Measurements from ENCODE around the gene CMIP.
A peak's percentile ranks its signal among the peaks of the same experiment; 100 is the strongest.
"Not testable (repeated sequence)": the region's sequence is repeated elsewhere in the genome, so short reads cannot be mapped to it uniquely, and the experiment has no call there.

The CMIP gene

GRCh38 chr16:81572386-81573144 lies 128.0 kb downstream of the CMIP start:
- no peak for DNase-seq

DNA sequence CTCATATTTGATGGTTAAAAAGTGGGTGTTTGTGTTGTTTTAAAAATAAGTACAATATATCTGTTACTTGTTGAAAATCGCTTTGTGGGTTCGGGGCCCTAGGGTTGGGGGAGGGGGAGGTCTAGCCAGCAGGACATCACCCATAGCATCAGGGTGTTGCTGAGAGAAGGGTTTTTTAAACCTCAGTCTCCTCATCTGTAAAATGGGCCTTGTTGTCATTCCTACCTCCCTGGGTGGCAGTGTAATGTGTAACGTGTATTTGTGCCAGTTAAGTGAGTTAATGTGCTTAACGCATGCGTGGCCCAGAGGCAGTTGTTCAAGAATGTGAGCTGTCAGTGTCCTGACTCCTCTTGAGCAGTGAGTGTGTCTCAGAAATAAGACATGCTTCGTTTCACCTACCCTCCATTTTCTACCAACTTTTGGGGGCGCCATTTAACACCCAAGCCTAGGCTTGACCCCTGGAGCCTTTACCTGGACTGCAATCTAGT lies 129.0 kb downstream of the CMIP start:
- no peak for DNase-seq

GRCh38 chr16:81574168-81574567 lies 129.6 kb downstream of the CMIP start:
- DNase-seq, result no peak

DNA sequence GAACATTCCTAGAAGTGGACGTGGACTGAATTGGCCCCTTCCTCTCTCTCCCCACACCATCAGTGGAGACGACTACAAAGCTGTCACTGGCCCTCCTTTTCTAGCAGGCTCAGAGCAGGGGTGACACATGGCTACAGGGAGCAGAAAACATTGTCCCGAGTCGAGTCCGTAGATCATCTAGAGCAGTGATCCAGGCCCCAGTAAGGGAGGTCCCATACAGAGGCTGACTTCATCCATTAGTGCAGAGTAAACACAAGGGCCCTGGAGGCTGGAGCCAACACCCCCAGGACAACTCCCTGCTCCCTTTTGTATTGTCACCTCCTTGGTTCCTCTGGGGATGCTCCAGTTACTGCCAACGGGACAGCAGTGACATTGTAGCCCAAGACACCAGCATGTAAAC lies 130.7 kb downstream of the CMIP start:
- no peak for DNase-seq

DNA sequence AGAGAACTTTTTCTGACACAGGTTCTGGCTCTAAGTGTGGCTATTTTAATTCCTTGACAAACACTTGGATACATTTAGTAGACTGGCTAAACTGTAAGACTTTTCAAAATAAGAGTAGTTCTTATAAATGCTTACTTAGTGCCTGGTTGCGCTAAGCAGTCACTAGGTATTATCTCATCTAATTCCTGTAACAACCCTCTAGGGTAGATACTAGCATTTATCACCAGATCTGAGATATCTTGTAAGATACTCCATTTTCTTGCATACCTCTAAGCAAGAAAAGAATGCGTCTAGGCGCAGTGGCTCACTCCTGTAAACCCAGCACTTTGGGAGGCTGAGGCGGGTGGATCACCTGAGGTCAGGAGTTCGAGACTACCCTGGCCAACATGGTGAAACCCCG lies 131.2 kb downstream of the CMIP start:
- DNase-seq, result no peak

DNA sequence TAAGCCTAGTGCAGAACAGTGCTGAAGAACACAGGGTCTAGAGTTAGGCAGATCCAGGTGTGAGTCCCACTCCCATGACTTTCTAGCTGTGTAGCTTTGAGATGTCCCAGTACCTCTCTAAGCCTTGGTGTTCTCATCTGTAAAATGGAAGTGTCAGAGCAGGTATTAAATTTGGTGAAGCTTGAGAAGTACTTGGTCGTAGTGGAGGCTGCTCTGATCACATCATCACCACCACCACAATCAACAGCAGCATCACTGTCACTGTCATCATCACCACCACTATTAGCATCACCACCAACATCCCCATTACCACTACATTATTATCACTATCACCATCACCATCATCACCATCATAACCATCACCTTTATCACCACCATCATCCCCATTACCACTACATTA lies 132.1 kb downstream of the CMIP start:
- DNase-seq, result no peak

DNA sequence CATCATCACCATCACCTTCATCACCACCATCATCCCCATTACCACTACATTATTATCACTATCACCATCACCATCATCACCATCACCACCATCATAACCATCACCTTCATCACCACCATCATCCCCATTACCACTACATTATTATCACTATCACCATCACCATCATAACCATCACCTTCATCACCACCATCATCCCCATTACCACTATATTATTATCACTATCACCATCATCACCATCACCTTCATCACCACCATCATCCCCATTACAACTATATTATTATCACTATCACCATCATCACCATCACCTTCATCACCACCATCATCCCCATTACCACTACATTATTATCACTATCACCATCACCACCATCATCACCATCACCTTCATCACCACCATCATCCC lies 132.7 kb downstream of the CMIP start:
- DNase-seq, result not testable (repeated sequence)

DNA sequence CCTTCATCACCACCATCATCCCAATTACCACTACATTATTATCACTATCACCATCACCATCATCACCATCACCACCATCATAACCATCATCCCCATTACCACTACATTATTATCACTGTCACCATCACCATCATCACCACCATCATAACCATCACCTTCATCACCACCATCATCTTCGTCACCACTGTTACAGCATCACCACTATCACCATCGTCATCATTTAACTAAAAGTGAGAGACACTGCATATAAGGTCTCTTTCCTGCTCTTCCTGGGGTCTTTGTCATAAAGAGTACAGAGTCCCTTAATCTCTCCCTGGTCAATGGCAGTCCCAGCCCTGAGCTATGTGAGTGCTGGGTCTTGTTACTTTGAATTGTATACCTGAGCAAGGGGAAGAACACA lies 133.5 kb downstream of the CMIP start:
- no peak for DNase-seq

DNA sequence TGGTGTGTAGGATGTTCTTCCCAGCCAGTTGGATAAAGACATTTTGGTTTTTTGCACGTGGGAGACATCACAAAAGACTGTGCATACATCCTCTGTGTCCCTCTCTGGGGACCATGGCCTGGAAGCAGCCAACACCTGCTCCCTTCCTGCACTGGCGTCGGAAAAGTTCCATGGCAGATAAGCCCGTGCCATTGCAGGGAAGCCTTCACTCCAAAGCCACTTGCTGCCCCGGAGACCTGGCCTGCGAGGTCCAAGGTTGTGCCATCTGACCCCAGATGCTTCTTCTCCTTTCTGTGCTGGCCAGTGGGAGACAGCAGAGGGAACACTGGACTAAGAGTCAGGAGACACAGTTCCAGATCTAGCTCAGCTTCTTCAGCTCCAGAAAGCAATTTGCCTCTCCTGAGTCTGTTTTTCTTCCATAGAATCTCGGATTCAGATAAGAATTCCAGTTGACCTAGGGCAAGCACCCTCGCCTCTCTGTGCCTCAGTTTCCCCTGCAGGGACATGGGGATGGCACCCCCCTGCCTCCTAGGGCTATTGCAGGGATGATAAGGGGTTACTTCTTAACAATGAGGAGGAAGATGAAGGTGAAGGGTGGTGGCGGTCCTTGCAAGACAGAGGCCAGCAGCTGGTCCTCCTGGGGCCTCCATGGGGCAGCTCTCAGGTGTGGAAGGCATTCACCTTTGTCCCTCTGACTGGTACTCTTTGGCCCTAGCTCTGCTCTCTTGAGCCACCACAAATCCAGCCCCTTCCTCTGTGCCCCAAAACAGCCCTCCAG lies 134.2 kb downstream of the CMIP start:
- peak; percentile 28 for DNase-seq

DNA sequence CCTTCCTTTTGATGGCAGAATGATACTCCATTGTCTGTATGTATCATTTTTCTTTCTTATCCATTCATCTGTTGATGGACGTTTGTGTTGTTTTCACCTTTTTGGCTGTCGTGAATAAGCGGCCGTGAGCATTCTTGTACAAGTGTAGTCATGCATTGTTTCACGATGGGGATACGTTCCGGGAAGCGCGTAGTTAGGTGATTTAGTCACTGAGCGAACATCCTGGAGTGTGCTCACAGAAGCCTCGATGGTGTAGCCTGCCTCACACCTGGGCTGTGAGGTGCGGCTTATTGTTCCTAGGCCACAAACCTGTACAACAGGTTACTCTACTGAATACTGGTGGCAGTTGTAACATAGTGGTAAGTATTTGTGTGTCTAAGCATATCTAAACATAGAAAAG lies 136.5 kb downstream of the CMIP start:
- no peak for DNase-seq

- DNase-seq, result no peak
Observed at GRCh38 chr16:81582655-81583441, 138.2 kb downstream of the CMIP start.

GRCh38 chr16:81583893-81584631 lies 139.5 kb downstream of the CMIP start:
- no peak for DNase-seq

- DNase-seq, result peak; percentile 7
Observed at GRCh38 chr16:81585785-81586184, 141.2 kb downstream of the CMIP start.

- no peak for DNase-seq
Observed at GRCh38 chr16:81586417-81586816, 141.8 kb downstream of the CMIP start.

- no peak for DNase-seq
Observed at GRCh38 chr16:81586977-81587625, 142.5 kb downstream of the CMIP start.

- no peak for DNase-seq
Observed at GRCh38 chr16:81587626-81588160, 143.1 kb downstream of the CMIP start.

GRCh38 chr16:81588326-81589081 lies 143.9 kb downstream of the CMIP start:
- DNase-seq, result no peak

DNA sequence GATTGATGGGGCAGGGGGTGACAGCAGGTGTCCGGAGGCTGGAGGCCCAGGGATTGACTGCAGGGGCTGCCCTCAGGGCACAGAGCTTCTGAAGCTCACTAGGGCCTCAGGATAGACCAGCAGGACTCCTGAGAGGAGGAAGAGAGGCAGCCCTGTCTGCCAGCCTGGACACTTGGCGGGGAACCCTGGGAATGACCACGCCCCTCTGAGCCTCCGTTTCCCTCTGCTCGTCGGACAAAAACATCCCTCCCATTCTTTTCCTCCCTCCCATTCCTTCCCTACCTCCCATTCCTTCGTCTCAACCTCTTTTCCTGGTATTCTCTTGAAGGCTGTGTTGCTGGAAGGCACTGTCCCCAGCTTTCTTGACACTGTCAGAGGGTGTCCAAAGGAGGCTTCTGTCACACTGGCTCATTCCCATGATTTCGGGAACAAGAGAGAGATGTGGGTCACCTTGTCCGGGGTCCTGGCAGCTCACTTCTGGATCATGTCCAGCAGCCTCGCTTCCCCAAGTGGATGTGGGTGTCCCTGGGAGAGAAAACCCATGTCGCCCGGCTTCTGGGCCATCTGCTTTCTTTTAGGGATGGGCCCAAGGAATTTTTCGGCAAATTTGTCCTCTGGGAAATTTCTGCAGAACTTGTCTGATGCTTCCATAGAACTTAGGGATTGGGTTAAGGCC lies 145.5 kb downstream of the CMIP start:
- DNase-seq, result no peak

DNA sequence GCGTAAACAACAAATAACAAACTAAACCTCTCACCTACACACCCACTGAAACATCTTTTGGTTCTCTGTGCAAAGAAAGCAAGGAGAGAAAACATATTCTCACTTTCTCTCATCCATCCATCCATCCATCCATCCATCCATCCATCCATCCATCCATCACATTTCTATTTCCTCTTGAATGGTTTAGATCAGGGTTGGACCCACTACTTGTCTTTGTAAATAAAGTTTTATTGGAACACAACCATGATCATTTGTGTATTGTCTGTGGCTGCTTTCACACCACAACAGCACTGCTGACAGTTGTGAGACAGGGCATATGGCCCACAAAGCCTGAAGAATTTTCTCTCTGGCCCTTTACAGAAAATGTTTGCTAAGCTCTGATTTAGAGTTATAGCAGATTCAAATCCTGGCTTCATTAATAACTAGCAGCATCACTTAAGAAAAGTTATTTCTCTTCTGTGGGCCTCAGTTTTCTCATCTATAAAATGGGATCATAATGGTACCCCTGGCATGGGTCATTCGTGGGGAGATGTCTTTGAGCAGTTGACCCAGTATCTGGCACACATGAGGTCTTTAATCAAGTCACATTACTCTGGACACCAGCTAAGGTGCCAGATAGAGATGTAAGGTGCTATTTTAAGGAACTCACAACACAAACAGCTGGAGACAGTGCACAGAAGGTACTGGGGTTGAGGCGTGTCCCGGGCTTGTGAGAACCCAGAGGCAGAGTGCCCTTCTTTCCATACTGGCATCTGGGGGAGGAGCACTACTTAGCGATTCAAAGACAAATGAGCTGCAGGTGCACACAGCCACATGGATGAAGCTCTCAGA lies 146.3 kb downstream of the CMIP start:
- peak; percentile 84 for DNase-seq

DNA sequence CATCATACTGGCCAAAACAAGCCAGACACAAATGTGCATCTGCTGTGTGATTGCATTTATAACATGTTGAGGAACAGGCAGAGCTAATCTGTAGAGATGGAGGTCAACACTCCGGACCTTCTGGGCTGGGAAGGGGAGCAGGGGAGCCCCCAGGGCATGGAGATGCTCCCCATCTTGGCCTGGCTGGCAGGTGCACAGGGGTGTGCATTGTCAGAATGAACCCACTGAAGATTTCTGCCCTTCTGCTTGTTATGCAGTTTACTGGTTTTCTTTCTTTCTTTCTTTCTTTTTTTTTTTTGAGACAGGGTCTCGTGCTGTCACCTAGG lies 146.9 kb downstream of the CMIP start:
- DNase-seq, result no peak
